ENCODE results near the gene PCDHA3.

- TF ChIP-seq, protein P1, sequence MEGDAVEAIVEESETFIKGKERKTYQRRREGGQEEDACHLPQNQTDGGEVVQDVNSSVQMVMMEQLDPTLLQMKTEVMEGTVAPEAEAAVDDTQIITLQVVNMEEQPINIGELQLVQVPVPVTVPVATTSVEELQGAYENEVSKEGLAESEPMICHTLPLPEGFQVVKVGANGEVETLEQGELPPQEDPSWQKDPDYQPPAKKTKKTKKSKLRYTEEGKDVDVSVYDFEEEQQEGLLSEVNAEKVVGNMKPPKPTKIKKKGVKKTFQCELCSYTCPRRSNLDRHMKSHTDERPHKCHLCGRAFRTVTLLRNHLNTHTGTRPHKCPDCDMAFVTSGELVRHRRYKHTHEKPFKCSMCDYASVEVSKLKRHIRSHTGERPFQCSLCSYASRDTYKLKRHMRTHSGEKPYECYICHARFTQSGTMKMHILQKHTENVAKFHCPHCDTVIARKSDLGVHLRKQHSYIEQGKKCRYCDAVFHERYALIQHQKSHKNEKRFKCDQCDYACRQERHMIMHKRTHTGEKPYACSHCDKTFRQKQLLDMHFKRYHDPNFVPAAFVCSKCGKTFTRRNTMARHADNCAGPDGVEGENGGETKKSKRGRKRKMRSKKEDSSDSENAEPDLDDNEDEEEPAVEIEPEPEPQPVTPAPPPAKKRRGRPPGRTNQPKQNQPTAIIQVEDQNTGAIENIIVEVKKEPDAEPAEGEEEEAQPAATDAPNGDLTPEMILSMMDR (IDR thresholded peaks at IDR 0.05) = no peak
- TF ChIP-seq TAF1 (IDR thresholded peaks at IDR 0.05; ENCODE audit: borderline replicate concordance, low read depth, low read length) (no peak), YY1 (IDR thresholded peaks at IDR 0.05; ENCODE audit: low read depth) (no peak), MAX (IDR thresholded peaks at IDR 0.05; ENCODE audit: low read depth) (no peak), REST (IDR thresholded peaks at IDR 0.05; ENCODE audit: low read depth, low read length) (no peak)
Observed at GRCh38 chr5:140823475-140823874, 22.6 kb downstream of the PCDHA3 start.

Measured in SK-N-SH (cell line).